SK-N-SH (cell line): ENCODE results near the gene MANBA. TPM values are rescaled to one million over a fixed set of nuclear protein-coding genes. Genes with fewer than 3 reads are reported as not detected.

Experiments used
- CTCF ChIA-PET: fragments of 300-600, 350-600 bp; formaldehyde crosslinking; extraction: SDS; loops from one replicate; lab custom pipeline; 2021; lab: Yijun Ruan, JAX
- POLR2A ChIA-PET: fragments of 350-600 bp; sonication (Branson Sonifier 250); formaldehyde crosslinking; extraction: SDS; loops from one replicate; lab custom pipeline; 2020; ENCODE audit warnings: antibody characterized with exemption, inconsistent platforms; lab: Yijun Ruan, JAX
- DNase-seq: peaks from one replicate; pipeline ENCODE4 v3.0.0; 2012
- H2AFZ ChIP-seq: fragments of 200-600 bp; sonication (generic); 2 replicates; pipeline ENCODE4 v1.8.1; 2016; ENCODE audit warnings: antibody characterized with exemption, mild to moderate bottlenecking, low read depth
- H3F3A ChIP-seq: fragments of 200-600 bp; sonication (generic); replicated peaks from 2 replicates; pipeline ENCODE3; 2016; ENCODE audit warnings: antibody characterized with exemption, mild to moderate bottlenecking; ENCODE audit not compliant: insufficient read depth
- H3K27ac ChIP-seq, 2 experiments: fragments of 200-500 bp in 1 of 2; fragments of 200-600 bp in 1 of 2; sonication (Bioruptor generic) in 1 of 2; sonication (generic), shearing (Covaris generic) in 1 of 2; 2 replicates each; pipeline versions ENCODE4 v1.5.1 to v1.6.1; 2014 to 2016; ENCODE audit warnings: low read depth in 2 of 2, inconsistent platforms in 1 of 2, low read length in 1 of 2, mild to moderate bottlenecking in 1 of 2, mixed read lengths in 1 of 2
- H3K27me3 ChIP-seq: fragments of 200-600 bp; sonication (generic), shearing (Covaris generic); 2 replicates; pipeline ENCODE4 v1.6.1; 2016; ENCODE audit warnings: mixed run types; ENCODE audit not compliant: insufficient read depth
- H3K36me3 ChIP-seq, 2 experiments: fragments of 200-500 bp in 1 of 2; fragments of 200-600 bp in 1 of 2; sonication (Bioruptor generic) in 1 of 2; sonication (generic) in 1 of 2; replicated peaks in 1 of 2; 2 replicates each; pipeline versions ENCODE3 to v1.5.1; 2014 to 2016; ENCODE audit warnings: low read length in 1 of 2, mild to moderate bottlenecking in 1 of 2; ENCODE audit not compliant: insufficient read depth in 2 of 2, control insufficient read depth in 1 of 2
- H3K4me1 ChIP-seq, 2 experiments: fragments of 200-500 bp in 1 of 2; fragments of 200-600 bp in 1 of 2; sonication (Bioruptor generic) in 1 of 2; sonication (generic), shearing (Covaris generic) in 1 of 2; 2 replicates each; pipeline versions ENCODE4 v1.5.1 to v1.6.1; 2014 to 2016; ENCODE audit warnings: low read depth in 1 of 2, low read length in 1 of 2, mixed run types in 1 of 2; ENCODE audit not compliant: insufficient read depth in 2 of 2, control insufficient read depth in 1 of 2
- H3K4me2 ChIP-seq: fragments of 200-600 bp; sonication (generic), shearing (Covaris generic); 2 replicates; pipeline ENCODE4 v1.6.1; 2017; ENCODE audit warnings: mixed run types
- H3K4me3 ChIP-seq, 2 experiments: fragments of 200-500 bp in 1 of 2; fragments of 200-600 bp in 1 of 2; sonication (Bioruptor generic) in 1 of 2; sonication (generic), shearing (Covaris generic) in 1 of 2; 2 replicates each; pipeline versions ENCODE4 v1.5.1 to v1.8.1; 2014 to 2016; ENCODE audit warnings: low read depth in 2 of 2, inconsistent platforms in 1 of 2, low read length in 1 of 2, mild to moderate bottlenecking in 1 of 2, mixed read lengths in 1 of 2, moderate library complexity in 1 of 2
- H3K79me2 ChIP-seq: fragments of 200-600 bp; sonication (generic); 2 replicates; pipeline ENCODE4 v1.8.1; 2017; ENCODE audit warnings: mild to moderate bottlenecking; ENCODE audit not compliant: insufficient read depth
- H3K9ac ChIP-seq: fragments of 200-600 bp; sonication (generic); 2 replicates; pipeline ENCODE4 v1.6.1; 2017; ENCODE audit warnings: mixed run types
- H3K9me2 ChIP-seq: fragments of 200-600 bp; sonication (generic); 2 replicates; pipeline ENCODE4 v1.6.1; 2017; ENCODE audit warnings: mixed run types
- H3K9me3 ChIP-seq: fragments of 200-600 bp; sonication (generic); 2 replicates; pipeline ENCODE4 v1.6.1; 2017; ENCODE audit warnings: mixed run types, mild to moderate bottlenecking, moderate library complexity
- H4K20me1 ChIP-seq: fragments of 200-600 bp; sonication (generic); 2 replicates; pipeline ENCODE4 v1.6.1; 2017; ENCODE audit warnings: mild to moderate bottlenecking, mixed run types; ENCODE audit not compliant: insufficient read depth
- CHD2 ChIP-seq: fragments of 150-350 bp; IDR thresholded peaks from 2 replicates; pipeline ENCODE4 v1.6.1; 2018; ENCODE audit warnings: low read length; ENCODE audit not compliant: partially characterized antibody
- FOSL2 ChIP-seq: IDR thresholded peaks from 2 replicates; pipeline ENCODE4 v1.4.0; 2012; ENCODE audit warnings: low read depth, mild to moderate bottlenecking, moderate library complexity, borderline replicate concordance
- FOXJ3 ChIP-seq: sonication (generic); formaldehyde crosslinking; IDR thresholded peaks from 2 replicates; pipeline ENCODE4 v1.5.1; 2020; ENCODE audit warnings: mild to moderate bottlenecking, missing genetic modification reagents
- FOXM1 ChIP-seq: IDR thresholded peaks from 2 replicates; pipeline ENCODE4 v1.4.0; 2012; ENCODE audit warnings: low read depth, mild to moderate bottlenecking
- GABPA ChIP-seq: IDR thresholded peaks from 2 replicates; pipeline ENCODE4 v1.4.0; 2012; ENCODE audit warnings: low read depth, mild to moderate bottlenecking
- GATA2 ChIP-seq: sonication (generic); formaldehyde crosslinking; IDR thresholded peaks from 2 replicates; pipeline ENCODE4 v1.5.0; 2020; ENCODE audit warnings: mild to moderate bottlenecking, missing genetic modification reagents
- NFIC ChIP-seq: IDR thresholded peaks from 2 replicates; pipeline ENCODE4 v1.4.0; 2012; ENCODE audit warnings: borderline replicate concordance
- POLR2AphosphoS5 ChIP-seq: IDR thresholded peaks from 2 replicates; pipeline ENCODE4 v1.6.1; 2012; ENCODE audit warnings: low read depth, low read length
- RCOR1 ChIP-seq: fragments of 150-350 bp; IDR thresholded peaks from 2 replicates; pipeline ENCODE4 v1.6.1; 2017; ENCODE audit warnings: antibody characterized with exemption, low read length
- SIN3A ChIP-seq: IDR thresholded peaks from 2 replicates; pipeline ENCODE4 v1.6.1; 2012; ENCODE audit warnings: low read depth, mild to moderate bottlenecking, low read length, moderate library complexity, borderline replicate concordance
- TAF1 ChIP-seq: IDR thresholded peaks from 2 replicates; pipeline ENCODE4 v1.6.1; 2012; ENCODE audit warnings: low read depth, mild to moderate bottlenecking, low read length, moderate library complexity, borderline replicate concordance
- YY1 ChIP-seq: IDR thresholded peaks from 2 replicates; pipeline ENCODE4 v1.4.0; 2012; ENCODE audit warnings: low read depth, mild to moderate bottlenecking
- WGBS: methylation state at CpG from one replicate; pipeline ENCODE4 v1.1.6; 2017; ENCODE audit warnings: low lambda C conversion rate; 5-methylcytosine and 5-hydroxymethylcytosine counted together
- polyA plus RNA-seq, 3 experiments: library from polyadenylated mRNA; depleted of rRNA; stranded (reverse); fragments of >200 nt; gene quantifications; 2 replicates each; pipeline ENCODE4 v1.2.3, GENCODE V29; 2012
- TF ChIP-seq, protein P1 (sequence below): fragments of 150-350 bp; IDR thresholded peaks from 2 replicates; pipeline ENCODE4 v1.6.1; 2016; ENCODE audit warnings: mild to moderate bottlenecking, low read depth, low read length
- TF ChIP-seq, protein P2 (sequence below): IDR thresholded peaks from 2 replicates; pipeline ENCODE4 v1.6.1; 2012; ENCODE audit warnings: mild to moderate bottlenecking, low read depth, low read length, moderate library complexity
- TF ChIP-seq, protein P3 (sequence below): IDR thresholded peaks from 2 replicates; pipeline ENCODE4; 2012
- TF ChIP-seq, protein P4 (sequence below): fragments of 200-600 bp; sonication (generic); IDR thresholded peaks from 2 replicates; pipeline ENCODE4 v1.6.1; 2017; ENCODE audit warnings: antibody characterized with exemption, mild to moderate bottlenecking, moderate library complexity
- TF ChIP-seq, protein P5 (sequence below): IDR thresholded peaks from 2 replicates; pipeline ENCODE4 v1.4.0; 2012; ENCODE audit warnings: low read depth, borderline replicate concordance

MANBA gene
- polyA plus RNA-seq, 1 of the 3 experiments (the other 2 are of a cell fraction), result 13.4 TPM

DNA sequence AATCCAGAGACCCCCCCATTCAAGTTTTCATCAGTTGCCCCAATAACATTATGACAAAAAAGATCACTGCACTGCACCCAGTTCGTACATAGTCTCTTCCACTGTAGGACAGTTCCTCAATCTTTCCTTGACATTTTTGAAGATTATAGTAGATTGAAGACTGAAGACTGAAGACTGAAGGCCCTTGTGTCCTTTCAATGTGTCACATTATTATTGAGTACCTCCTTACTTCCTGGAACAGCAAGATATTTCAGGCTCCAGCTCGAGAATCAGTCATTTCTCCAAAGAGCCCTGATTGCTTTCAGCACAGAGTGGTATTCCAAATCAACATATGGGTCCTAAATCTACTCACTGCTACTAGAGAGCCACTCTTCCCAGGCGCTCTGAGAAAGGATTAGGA, 75.0 kb downstream of the MANBA start:
- WGBS, result 92% methylated on average over 3 of the region's 3 CpGs

More for the DNA sequence above, 75.0 kb downstream of the MANBA start:
- Histone ChIP-seq H4K20me1 (no peaks in the 10 kb centered on the region), H3K9me3 (no peaks in the 10 kb centered on the region), H3K4me2 (no peak overlapping the region), H3K27me3 (no peaks in the 10 kb centered on the region), H3K79me2 (no peaks in the 10 kb centered on the region), H2AFZ (no peak overlapping the region), H3F3A (peaks cover 18% of the 10 kb centered on the region), H3K9ac (no peak overlapping the region), H3K9me2 (no peaks in the 10 kb centered on the region), H3K27ac (no peak overlapping the region), H3K36me3 (peaks cover 9 to 23% of the 10 kb centered on the region in 2 experiments), H3K4me1 (peaks cover 0 to 16% of the 10 kb centered on the region in 2 experiments; a peak in 2 of 4 replicates), H3K4me3 (no peak overlapping the region)
- ChIA-PET POLR2A (no interaction called here), CTCF (no interaction called here)
- no peak for DNase-seq
- TF ChIP-seq, protein P1, sequence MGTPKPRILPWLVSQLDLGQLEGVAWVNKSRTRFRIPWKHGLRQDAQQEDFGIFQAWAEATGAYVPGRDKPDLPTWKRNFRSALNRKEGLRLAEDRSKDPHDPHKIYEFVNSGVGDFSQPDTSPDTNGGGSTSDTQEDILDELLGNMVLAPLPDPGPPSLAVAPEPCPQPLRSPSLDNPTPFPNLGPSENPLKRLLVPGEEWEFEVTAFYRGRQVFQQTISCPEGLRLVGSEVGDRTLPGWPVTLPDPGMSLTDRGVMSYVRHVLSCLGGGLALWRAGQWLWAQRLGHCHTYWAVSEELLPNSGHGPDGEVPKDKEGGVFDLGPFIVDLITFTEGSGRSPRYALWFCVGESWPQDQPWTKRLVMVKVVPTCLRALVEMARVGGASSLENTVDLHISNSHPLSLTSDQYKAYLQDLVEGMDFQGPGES, result no peak
- TF ChIP-seq FOXM1 (no peak), FOXJ3 (CRISPR knock-in tag) (no peak), POLR2AphosphoS5 (no peak), TAF1 (no peak), RCOR1 (no peak), YY1 (no peak), FOSL2 (no peak), GATA2 (no peak), SIN3A (no peak), CHD2 (no peak), GABPA (no peak), NFIC (no peak)
- TF ChIP-seq, protein P2, sequence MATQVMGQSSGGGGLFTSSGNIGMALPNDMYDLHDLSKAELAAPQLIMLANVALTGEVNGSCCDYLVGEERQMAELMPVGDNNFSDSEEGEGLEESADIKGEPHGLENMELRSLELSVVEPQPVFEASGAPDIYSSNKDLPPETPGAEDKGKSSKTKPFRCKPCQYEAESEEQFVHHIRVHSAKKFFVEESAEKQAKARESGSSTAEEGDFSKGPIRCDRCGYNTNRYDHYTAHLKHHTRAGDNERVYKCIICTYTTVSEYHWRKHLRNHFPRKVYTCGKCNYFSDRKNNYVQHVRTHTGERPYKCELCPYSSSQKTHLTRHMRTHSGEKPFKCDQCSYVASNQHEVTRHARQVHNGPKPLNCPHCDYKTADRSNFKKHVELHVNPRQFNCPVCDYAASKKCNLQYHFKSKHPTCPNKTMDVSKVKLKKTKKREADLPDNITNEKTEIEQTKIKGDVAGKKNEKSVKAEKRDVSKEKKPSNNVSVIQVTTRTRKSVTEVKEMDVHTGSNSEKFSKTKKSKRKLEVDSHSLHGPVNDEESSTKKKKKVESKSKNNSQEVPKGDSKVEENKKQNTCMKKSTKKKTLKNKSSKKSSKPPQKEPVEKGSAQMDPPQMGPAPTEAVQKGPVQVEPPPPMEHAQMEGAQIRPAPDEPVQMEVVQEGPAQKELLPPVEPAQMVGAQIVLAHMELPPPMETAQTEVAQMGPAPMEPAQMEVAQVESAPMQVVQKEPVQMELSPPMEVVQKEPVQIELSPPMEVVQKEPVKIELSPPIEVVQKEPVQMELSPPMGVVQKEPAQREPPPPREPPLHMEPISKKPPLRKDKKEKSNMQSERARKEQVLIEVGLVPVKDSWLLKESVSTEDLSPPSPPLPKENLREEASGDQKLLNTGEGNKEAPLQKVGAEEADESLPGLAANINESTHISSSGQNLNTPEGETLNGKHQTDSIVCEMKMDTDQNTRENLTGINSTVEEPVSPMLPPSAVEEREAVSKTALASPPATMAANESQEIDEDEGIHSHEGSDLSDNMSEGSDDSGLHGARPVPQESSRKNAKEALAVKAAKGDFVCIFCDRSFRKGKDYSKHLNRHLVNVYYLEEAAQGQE, result no peak
- TF ChIP-seq, protein P3, sequence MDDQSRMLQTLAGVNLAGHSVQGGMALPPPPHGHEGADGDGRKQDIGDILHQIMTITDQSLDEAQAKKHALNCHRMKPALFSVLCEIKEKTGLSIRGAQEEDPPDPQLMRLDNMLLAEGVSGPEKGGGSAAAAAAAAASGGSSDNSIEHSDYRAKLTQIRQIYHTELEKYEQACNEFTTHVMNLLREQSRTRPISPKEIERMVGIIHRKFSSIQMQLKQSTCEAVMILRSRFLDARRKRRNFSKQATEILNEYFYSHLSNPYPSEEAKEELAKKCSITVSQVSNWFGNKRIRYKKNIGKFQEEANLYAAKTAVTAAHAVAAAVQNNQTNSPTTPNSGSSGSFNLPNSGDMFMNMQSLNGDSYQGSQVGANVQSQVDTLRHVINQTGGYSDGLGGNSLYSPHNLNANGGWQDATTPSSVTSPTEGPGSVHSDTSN, result no peak
- TF ChIP-seq, protein P4, sequence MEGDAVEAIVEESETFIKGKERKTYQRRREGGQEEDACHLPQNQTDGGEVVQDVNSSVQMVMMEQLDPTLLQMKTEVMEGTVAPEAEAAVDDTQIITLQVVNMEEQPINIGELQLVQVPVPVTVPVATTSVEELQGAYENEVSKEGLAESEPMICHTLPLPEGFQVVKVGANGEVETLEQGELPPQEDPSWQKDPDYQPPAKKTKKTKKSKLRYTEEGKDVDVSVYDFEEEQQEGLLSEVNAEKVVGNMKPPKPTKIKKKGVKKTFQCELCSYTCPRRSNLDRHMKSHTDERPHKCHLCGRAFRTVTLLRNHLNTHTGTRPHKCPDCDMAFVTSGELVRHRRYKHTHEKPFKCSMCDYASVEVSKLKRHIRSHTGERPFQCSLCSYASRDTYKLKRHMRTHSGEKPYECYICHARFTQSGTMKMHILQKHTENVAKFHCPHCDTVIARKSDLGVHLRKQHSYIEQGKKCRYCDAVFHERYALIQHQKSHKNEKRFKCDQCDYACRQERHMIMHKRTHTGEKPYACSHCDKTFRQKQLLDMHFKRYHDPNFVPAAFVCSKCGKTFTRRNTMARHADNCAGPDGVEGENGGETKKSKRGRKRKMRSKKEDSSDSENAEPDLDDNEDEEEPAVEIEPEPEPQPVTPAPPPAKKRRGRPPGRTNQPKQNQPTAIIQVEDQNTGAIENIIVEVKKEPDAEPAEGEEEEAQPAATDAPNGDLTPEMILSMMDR, result no peak
- TF ChIP-seq, protein P5, sequence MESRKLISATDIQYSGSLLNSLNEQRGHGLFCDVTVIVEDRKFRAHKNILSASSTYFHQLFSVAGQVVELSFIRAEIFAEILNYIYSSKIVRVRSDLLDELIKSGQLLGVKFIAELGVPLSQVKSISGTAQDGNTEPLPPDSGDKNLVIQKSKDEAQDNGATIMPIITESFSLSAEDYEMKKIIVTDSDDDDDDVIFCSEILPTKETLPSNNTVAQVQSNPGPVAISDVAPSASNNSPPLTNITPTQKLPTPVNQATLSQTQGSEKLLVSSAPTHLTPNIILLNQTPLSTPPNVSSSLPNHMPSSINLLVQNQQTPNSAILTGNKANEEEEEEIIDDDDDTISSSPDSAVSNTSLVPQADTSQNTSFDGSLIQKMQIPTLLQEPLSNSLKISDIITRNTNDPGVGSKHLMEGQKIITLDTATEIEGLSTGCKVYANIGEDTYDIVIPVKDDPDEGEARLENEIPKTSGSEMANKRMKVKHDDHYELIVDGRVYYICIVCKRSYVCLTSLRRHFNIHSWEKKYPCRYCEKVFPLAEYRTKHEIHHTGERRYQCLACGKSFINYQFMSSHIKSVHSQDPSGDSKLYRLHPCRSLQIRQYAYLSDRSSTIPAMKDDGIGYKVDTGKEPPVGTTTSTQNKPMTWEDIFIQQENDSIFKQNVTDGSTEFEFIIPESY, result no peak
